ENCODE data around the gene CSRNP2.

The CSRNP2 gene

GRCh38 chr12:51083126-51083833 is at the start of gene CSRNP2:
Gene CSRNP2, minus strand, starts transcription at chr12:51083596. Its CDS starts 7,035 bp downstream, at chr12:51076561.
- H3K27ac ChIP-seq, result peak within 1 kb of the TSS; percentile 10 to 99 (median 96)
- H3K4me3 ChIP-seq, result peak within 1 kb of the TSS; percentile 73 to 96 (median 90)

- no peak overlapping the region for H3K4me3 ChIP-seq
- no peak overlapping the region for H3K27ac ChIP-seq
Observed at GRCh38 chr12:51132693-51133092, 49.3 kb upstream of the CSRNP2 start.

GRCh38 chr12:51131745-51132521 is 48.5 kb upstream of the CSRNP2 start:
- no peak overlapping the region for H3K4me3 ChIP-seq
- no peak overlapping the region for H3K27ac ChIP-seq

GRCh38 chr12:51128919-51129318 is 45.5 kb upstream of the CSRNP2 start:
- no peak overlapping the region for H3K4me3 ChIP-seq

GRCh38 chr12:51127050-51127729 is 43.8 kb upstream of the CSRNP2 start:
- peak overlapping the region in 9 of 21 experiments; percentile 2 to 75 (median 40) for H3K27ac ChIP-seq
- H3K4me3 ChIP-seq, result no peak overlapping the region

More at GRCh38 chr12:51128919-51129318, 45.5 kb upstream of the CSRNP2 start:
- H3K27ac ChIP-seq, result no peak overlapping the region

- H3K4me3 ChIP-seq, result no peak overlapping the region
- H3K27ac ChIP-seq, result peak overlapping the region in 3 of 21 experiments; percentile 2 to 75 (median 19)
Observed at GRCh38 chr12:51126297-51126696, 42.9 kb upstream of the CSRNP2 start.

- no peak overlapping the region for H3K27ac ChIP-seq
- H3K4me3 ChIP-seq, result no peak overlapping the region
Observed at GRCh38 chr12:51124504-51124903, 41.1 kb upstream of the CSRNP2 start.

GRCh38 chr12:51122844-51123243 is 39.4 kb upstream of the CSRNP2 start:
- no peak overlapping the region for H3K4me3 ChIP-seq
- H3K27ac ChIP-seq, result no peak overlapping the region

- no peak overlapping the region for H3K27ac ChIP-seq
Observed at GRCh38 chr12:51118706-51119105, 35.3 kb upstream of the CSRNP2 start.

GRCh38 chr12:51115533-51115932 is 32.1 kb upstream of the CSRNP2 start:
- Histone ChIP-seq H3K27ac (no peak overlapping the region), H3K4me3 (no peak overlapping the region)

More at GRCh38 chr12:51118706-51119105, 35.3 kb upstream of the CSRNP2 start:
- H3K4me3 ChIP-seq, result no peak overlapping the region

GRCh38 chr12:51108136-51108535 is 24.7 kb upstream of the CSRNP2 start:
- no peak overlapping the region for H3K27ac ChIP-seq
- no peak overlapping the region for H3K4me3 ChIP-seq

GRCh38 chr12:51103977-51104376 is 20.6 kb upstream of the CSRNP2 start:
- H3K27ac ChIP-seq, result no peak overlapping the region
- no peak overlapping the region for H3K4me3 ChIP-seq

- H3K27ac ChIP-seq, result no peak overlapping the region
- H3K4me3 ChIP-seq, result no peak overlapping the region
Observed at GRCh38 chr12:51098611-51099010, 15.2 kb upstream of the CSRNP2 start.

GRCh38 chr12:51090705-51091229 is 7.4 kb upstream of the CSRNP2 start:
- Histone ChIP-seq H3K27ac (no peak overlapping the region), H3K4me3 (no peak overlapping the region)

- Histone ChIP-seq H3K27ac (no peak overlapping the region), H3K4me3 (no peak overlapping the region)
Observed at GRCh38 chr12:51087818-51088217, 4.4 kb upstream of the CSRNP2 start.

GRCh38 chr12:51086933-51087332 is 3.5 kb upstream of the CSRNP2 start:
- no peak overlapping the region for H3K27ac ChIP-seq

GRCh38 chr12:51085757-51086156 is 2.4 kb upstream of the CSRNP2 start:
- Histone ChIP-seq H3K27ac (no peak overlapping the region), H3K4me3 (no peak overlapping the region)

More at GRCh38 chr12:51086933-51087332, 3.5 kb upstream of the CSRNP2 start:
- no peak overlapping the region for H3K4me3 ChIP-seq

GRCh38 chr12:51082561-51083125 is 753 bp downstream of the CSRNP2 start:
- Histone ChIP-seq H3K4me3 (peak overlapping the region; percentile 73 to 96 (median 90)), H3K27ac (peak overlapping the region; percentile 10 to 99 (median 96))

- Histone ChIP-seq H3K4me3 (no peak overlapping the region), H3K27ac (peak overlapping the region in 1 of 21 experiments; percentile 99)
Observed at GRCh38 chr12:51081421-51081820, 2.0 kb downstream of the CSRNP2 start.

- H3K4me3 ChIP-seq, result no peak overlapping the region
- no peak overlapping the region for H3K27ac ChIP-seq
Observed at GRCh38 chr12:51080136-51080535, 3.3 kb downstream of the CSRNP2 start.
